IgD-negative memory B cell (primary cell): ENCODE measurements around the gene TGFA. TPM values are rescaled to one million over a fixed set of nuclear protein-coding genes. Genes with fewer than 3 reads are reported as not detected.

Experiments used
- H3K27ac Mint-ChIP-seq, 3 donors: one replicate each; pipeline ENCODE4 v1.8.0; 2020 to 2022; ENCODE audit warnings: mild to moderate bottlenecking in 3 of 3, mixed read lengths in 3 of 3, moderate library complexity in 1 of 3
- H3K27me3 Mint-ChIP-seq: one replicate; pipeline ENCODE4 v1.8.0; 2021; ENCODE audit warnings: mixed read lengths
- H3K36me3 Mint-ChIP-seq: one replicate; pipeline ENCODE4 v1.8.0; 2020; ENCODE audit warnings: mild to moderate bottlenecking, mixed read lengths
- H3K4me1 Mint-ChIP-seq, 3 donors: one replicate each; pipeline ENCODE4 v1.8.0; 2020 to 2022; ENCODE audit warnings: mixed read lengths in 3 of 3, mild to moderate bottlenecking in 1 of 3
- H3K4me3 Mint-ChIP-seq, 4 donors: one replicate each; pipeline ENCODE4 v1.8.0; 2020 to 2022; ENCODE audit warnings: mild to moderate bottlenecking in 4 of 4, mixed read lengths in 4 of 4, moderate library complexity in 3 of 4
- H3K9me3 Mint-ChIP-seq, 3 donors: one replicate each; pipeline ENCODE4 v1.8.0; 2020 to 2021; ENCODE audit warnings: mixed read lengths in 3 of 3, mild to moderate bottlenecking in 1 of 3
- polyA plus RNA-seq: library from polyadenylated mRNA; unstranded; fragments of 300-500 nt; fragmentation: Illumina TruSeq; gene quantifications from one replicate; pipeline ENCODE4 v1.2.3, GENCODE V29; 2021

TGFA gene
- polyA plus RNA-seq, result 0.06 TPM

DNA sequence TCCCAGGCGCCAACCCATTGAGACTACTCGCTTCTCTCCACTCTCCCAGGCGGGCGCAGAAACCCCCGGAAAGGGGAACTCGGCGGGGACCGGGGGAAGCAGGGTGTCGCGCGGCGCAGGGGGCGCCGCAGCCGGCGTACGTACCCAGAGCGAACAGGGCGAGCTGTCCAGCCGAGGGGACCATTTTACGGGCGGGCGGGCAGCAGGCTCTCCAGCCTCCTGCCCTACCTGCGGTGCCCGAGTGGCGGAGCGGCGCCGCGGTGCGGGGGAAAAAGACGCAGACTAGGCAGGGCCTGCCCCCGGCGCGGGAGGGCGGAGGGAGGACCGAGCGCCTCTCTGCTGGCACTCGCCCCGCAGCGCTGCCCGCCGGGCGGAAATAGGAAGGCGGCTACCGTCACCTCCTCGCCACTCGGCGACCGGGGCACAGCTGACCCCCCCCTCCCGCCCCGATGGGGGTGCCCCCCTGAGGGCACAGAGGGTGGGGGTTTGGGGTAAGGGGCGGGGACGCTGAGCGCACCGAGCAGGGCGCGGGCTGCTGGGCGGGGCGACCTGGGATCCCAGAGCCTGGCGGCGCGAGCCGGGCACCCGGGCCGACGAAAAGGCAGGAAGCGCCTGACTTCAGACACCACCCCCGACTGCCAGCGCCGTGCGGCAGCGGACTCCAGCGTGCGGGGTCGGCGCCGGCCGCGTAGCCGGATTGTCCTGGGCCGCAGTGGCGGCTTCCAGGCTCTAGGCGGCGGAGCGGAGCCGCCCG is at the start of gene TGFA:
TGFA (minus strand) TSS at position 243 of the 754 bp plus-strand sequence; CDS start at position 184, 59 bp downstream.
- Mint-ChIP-seq H3K27ac (peak within 1 kb of the TSS in 2 of 3 donors; percentile 41 to 73), H3K4me1 (peaks cover 8 to 12% (median 9%) of the 10 kb centered on the region in 3 donors), H3K36me3 (peaks cover 2% of the 10 kb centered on the region), H3K4me3 (peak within 1 kb of the TSS; percentile 72 to 96 (median 87)), H3K9me3 (peaks cover 0 to 2% (median 0%) of the 10 kb centered on the region in 3 donors), H3K27me3 (peaks cover 32% of the 10 kb centered on the region)

DNA sequence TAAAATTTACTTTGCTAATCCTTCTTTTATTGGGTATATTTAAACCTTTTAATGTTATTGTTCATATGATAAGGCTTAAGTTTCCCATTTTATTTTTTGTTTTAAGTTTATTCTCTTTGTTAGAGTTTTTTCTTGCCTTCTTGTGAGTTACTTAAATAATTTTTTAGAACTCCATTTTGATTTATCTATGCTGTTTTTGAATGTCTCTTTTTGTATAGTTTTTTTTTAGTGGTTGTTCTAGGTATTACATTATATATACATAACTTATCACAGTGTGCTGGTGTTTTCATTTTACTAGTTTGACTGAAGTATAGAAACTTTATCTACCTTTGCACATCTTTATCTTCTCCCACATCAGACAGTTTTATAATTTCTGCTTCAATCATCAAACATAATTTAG is 49.4 kb upstream of the TGFA start:
- Mint-ChIP-seq H3K27me3 (peaks cover 11% of the 10 kb centered on the region), H3K27ac (no peak overlapping the region), H3K4me1 (no peaks in the 10 kb centered on the region), H3K36me3 (no peaks in the 10 kb centered on the region), H3K9me3 (peaks cover 0 to 4% (median under 1%) of the 10 kb centered on the region in 3 donors), H3K4me3 (no peak overlapping the region)

DNA sequence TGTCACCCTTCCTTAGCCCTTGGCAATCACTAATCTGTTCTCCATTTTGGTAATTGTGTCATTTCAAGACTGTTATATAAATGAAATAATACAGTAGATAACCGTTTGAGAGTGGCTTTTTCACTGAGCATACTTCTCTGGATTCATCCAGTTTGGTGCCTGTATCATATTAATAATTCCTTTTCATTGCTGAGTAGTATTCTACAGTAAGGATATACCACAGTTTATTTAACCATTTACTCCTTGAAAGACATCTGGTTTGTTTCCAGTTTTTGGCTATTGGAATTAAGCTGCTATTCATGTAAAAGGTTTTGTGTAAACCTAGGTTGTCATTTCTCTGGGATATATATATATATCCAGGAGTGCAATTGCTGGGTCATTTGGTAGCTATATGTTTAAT is 44.6 kb upstream of the TGFA start:
- no peaks in the 10 kb centered on the region for H3K4me1 Mint-ChIP-seq
- no peaks in the 10 kb centered on the region for H3K36me3 Mint-ChIP-seq
- H3K27ac Mint-ChIP-seq, result no peak overlapping the region
- peaks cover 0 to 4% (median 2%) of the 10 kb centered on the region in 3 donors for H3K9me3 Mint-ChIP-seq
- peaks cover 4% of the 10 kb centered on the region for H3K27me3 Mint-ChIP-seq
- H3K4me3 Mint-ChIP-seq, result no peak overlapping the region

DNA sequence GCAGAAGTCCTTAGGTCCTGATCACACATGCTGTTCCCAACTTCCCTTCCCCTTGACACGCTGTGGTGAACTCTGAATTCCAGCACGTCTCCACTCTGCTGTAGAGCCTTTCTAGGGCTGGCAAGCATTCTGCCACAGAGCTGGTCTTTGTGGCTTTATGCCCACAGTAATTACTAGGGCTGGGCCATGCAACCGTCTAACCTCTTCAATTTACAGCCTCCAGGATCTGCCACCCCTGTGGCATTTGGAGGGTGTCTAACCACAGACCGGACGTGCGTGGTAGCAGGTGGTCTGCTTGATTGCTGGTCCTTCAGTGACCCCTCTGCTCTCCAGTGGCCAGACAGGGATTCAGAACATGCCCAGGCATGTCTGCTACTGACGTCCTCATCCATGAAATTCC is 43.1 kb upstream of the TGFA start:
- Mint-ChIP-seq H3K27me3 (peaks cover 4% of the 10 kb centered on the region), H3K27ac (no peak overlapping the region), H3K4me3 (no peak overlapping the region), H3K4me1 (no peaks in the 10 kb centered on the region), H3K36me3 (peaks cover 2% of the 10 kb centered on the region), H3K9me3 (peaks cover 0 to 4% (median 2%) of the 10 kb centered on the region in 3 donors)

DNA sequence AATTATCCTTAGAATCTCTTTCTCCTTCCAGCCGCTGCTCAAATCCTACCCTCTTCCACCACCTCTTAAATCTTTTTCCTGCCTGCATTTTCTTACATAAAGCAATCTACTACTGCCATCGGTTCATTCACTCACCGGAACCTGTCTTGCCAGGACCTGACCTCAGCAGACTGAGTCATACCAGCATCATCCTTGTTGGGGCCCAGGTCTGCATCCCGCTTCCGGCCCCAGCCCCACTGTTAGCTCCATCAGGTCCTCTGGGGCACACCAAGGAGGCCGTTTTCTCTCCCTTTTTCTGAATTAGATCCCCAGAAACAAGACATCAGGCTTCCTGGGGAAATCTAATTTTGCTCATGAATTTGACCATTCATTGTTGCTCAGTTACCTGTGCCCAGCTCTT is 42.7 kb upstream of the TGFA start:
- H3K27ac Mint-ChIP-seq, result no peak overlapping the region
- peaks cover 0 to 4% (median 2%) of the 10 kb centered on the region in 3 donors for H3K9me3 Mint-ChIP-seq
- H3K4me3 Mint-ChIP-seq, result no peak overlapping the region
- peaks cover 2% of the 10 kb centered on the region for H3K36me3 Mint-ChIP-seq
- peaks cover 4% of the 10 kb centered on the region for H3K27me3 Mint-ChIP-seq
- no peaks in the 10 kb centered on the region for H3K4me1 Mint-ChIP-seq

DNA sequence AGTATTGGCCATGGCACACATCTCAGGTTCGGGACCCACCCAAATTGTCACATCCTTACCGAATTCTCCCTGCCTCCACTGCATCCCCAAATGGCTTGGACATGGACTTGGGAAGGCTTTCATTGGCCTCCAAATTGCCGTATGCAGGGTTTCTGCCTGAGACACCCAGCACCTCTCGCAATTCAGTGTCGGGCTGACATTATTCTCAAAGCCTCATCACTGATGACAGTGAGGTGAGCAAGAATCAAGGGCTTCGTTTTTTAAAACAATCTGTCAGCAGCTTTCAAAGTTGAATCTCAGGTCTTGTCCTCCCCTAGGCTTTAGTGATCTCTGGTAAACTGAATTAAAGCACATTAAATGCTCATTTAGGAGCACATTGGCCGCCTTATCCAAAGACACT is 29.5 kb upstream of the TGFA start:
- Mint-ChIP-seq H3K27ac (no peak overlapping the region), H3K4me3 (no peak overlapping the region), H3K36me3 (no peaks in the 10 kb centered on the region), H3K9me3 (no peaks in the 10 kb centered on the region), H3K4me1 (no peaks in the 10 kb centered on the region), H3K27me3 (peaks cover 7% of the 10 kb centered on the region)

DNA sequence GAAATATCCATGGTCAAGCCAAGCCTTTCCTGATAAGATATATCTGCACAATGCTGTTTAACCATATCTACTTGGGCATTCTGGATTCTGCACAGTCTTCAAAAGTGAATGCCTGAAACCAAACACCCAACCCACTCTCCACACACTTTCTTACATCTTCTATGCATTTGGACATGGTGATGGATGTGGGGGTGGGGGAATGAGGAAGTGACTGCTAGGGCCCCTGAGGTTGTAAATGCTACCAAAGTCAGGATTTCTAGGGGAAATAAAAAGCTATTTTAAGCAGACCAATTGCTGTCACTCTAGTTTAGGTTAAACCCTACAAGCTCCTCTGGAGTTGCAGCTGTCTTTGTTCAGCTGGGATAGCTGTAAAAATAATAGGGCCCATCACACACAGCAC is 26.7 kb upstream of the TGFA start:
- Mint-ChIP-seq H3K4me3 (no peak overlapping the region), H3K9me3 (peaks cover 0 to 7% (median 0%) of the 10 kb centered on the region in 3 donors), H3K27ac (no peak overlapping the region), H3K36me3 (no peaks in the 10 kb centered on the region), H3K27me3 (peaks cover 10% of the 10 kb centered on the region), H3K4me1 (no peaks in the 10 kb centered on the region)

DNA sequence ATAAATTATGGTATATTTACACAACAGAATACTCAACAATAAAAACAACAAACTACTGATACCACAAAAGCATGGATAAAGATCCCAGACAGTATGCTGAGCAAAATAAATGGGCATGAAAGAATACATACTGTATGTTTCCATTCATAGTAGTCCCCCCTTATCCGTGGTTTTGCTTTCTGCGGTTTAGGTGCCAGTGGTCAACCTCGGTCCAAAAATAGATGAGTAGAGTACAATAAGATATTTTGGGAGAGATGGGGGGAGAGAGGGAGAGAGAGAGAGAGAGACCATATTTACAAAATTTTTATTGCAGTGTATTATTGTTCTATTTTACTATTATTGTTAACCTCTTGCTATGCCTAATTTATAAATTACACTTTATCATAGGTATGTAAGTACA is 21.0 kb upstream of the TGFA start:
- no peak overlapping the region for H3K27ac Mint-ChIP-seq
- H3K27me3 Mint-ChIP-seq, result peaks cover 21% of the 10 kb centered on the region
- peaks cover 0 to 2% (median 0%) of the 10 kb centered on the region in 3 donors for H3K4me1 Mint-ChIP-seq
- no peaks in the 10 kb centered on the region for H3K36me3 Mint-ChIP-seq
- peaks cover 0 to 8% (median 0%) of the 10 kb centered on the region in 3 donors for H3K9me3 Mint-ChIP-seq
- H3K4me3 Mint-ChIP-seq, result no peak overlapping the region

DNA sequence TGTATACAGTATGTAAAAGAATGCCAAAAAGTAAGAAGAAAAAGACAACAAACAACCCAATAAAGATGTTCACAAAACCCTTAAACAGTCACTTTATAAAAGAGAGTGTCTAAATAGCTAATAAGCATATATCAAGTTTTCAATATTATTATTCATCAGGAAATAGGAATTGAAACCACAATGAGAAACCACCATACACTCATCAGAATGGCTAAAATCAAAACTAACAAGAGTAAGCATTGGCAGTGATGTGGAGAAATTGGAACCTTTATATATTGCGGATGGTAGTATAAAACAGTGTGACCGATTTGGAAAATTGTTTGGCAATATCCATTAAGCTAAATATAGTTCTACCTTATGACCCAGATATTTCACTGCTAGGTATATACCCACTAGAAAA is 20.5 kb upstream of the TGFA start:
- peaks cover 21% of the 10 kb centered on the region for H3K27me3 Mint-ChIP-seq
- H3K36me3 Mint-ChIP-seq, result no peaks in the 10 kb centered on the region
- no peak overlapping the region for H3K4me3 Mint-ChIP-seq
- H3K4me1 Mint-ChIP-seq, result peaks cover 0 to 2% (median 0%) of the 10 kb centered on the region in 3 donors
- peaks cover 0 to 8% (median 0%) of the 10 kb centered on the region in 3 donors for H3K9me3 Mint-ChIP-seq
- H3K27ac Mint-ChIP-seq, result no peak overlapping the region

DNA sequence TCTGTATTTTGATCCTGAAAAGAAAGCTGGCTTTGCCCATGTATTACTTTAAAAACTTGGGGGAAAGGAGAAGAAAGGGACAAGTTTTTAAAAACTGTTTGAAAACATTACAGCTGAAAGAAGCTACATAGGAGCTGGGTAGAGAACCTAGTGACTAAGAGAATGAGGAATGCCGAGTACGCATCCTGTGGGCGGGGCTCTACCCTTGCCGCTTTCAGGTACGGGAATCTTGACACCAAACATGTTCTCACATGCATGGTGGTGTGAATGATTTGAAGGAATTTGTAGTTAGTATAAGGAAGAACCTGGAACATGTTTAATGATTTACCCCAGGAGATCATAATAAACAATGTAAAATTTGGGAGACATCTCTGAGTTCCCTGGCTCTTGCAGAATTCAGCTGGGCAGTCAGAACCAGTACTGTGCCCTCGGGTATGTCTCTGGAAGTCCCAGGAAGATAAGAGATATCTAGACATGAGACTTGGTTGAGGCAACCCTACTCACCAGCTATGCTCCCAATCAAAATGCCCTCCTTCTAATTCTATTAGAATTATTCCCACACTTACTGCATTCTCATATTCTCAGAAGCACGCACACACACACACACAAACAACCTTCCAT is 16.5 kb upstream of the TGFA start:
- Mint-ChIP-seq H3K4me1 (peaks cover 0 to 2% (median 0%) of the 10 kb centered on the region in 3 donors), H3K4me3 (no peak overlapping the region), H3K9me3 (no peaks in the 10 kb centered on the region), H3K27ac (no peak overlapping the region), H3K36me3 (no peaks in the 10 kb centered on the region), H3K27me3 (peaks cover 16% of the 10 kb centered on the region)

DNA sequence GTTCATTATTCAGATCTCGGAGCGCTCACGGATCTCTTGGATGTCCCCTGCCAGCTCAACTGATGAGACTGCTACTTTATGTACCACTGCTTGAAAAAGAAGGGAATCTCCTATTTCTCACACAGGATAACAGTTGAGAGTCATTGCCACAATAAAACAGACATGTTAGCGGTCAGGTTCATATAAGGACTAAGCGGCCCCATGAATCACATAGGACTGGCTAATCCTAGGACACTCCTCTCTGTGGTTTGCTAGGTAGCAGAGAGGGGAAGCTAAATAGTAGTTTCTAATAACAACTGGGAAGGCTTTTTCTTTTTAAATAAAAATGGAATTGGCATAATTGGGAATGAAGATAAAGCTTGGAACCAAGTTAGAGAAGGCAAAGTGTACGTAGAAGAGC is 15.9 kb upstream of the TGFA start:
- no peaks in the 10 kb centered on the region for H3K9me3 Mint-ChIP-seq
- no peak overlapping the region for H3K4me3 Mint-ChIP-seq
- H3K27ac Mint-ChIP-seq, result no peak overlapping the region
- peaks cover 14% of the 10 kb centered on the region for H3K27me3 Mint-ChIP-seq
- H3K4me1 Mint-ChIP-seq, result peaks cover 0 to 2% (median 0%) of the 10 kb centered on the region in 3 donors
- no peaks in the 10 kb centered on the region for H3K36me3 Mint-ChIP-seq

DNA sequence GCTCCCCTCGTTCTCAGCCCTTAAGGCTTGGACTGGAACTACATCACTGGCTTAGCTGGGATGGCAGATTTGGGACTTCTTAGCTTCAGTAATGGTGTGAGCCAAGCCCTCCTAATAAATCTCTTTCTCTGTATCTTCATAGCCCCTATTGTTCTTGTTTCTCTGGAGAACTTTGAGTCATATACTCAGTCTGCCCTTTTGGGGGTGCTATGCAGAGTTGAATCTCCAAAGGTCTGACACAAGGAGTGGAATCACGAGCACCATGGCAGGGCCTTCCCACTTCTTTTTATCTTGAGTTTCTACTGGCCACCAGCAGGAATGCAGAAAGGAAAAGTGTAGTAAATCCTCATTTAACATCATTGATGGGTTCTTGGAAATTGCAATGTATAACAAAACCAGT is 13.3 kb upstream of the TGFA start:
- Mint-ChIP-seq H3K9me3 (no peaks in the 10 kb centered on the region), H3K27me3 (peaks cover 4% of the 10 kb centered on the region), H3K27ac (no peak overlapping the region), H3K4me3 (no peak overlapping the region), H3K4me1 (no peaks in the 10 kb centered on the region), H3K36me3 (no peaks in the 10 kb centered on the region)

DNA sequence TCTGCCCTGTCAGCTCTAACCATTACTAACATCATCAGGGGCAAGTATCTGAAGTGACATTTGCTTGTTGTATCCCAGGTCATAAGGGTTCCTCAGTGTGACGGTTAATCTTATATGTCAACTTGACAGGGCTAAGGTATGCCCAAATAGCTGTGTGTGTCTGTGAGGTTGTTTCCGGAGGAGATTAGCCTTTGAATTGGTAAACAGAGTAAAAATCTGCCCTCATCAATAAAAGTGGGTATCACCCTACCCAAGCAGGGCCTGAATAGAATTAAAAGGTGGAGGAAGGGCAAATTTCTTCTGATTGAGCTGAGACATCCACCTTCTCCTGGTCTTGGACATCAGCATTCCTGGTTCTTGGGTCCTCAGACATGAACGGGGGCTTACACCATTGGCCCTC is 12.8 kb upstream of the TGFA start:
- Mint-ChIP-seq H3K27ac (no peak overlapping the region), H3K4me3 (no peak overlapping the region), H3K27me3 (peaks cover 4% of the 10 kb centered on the region), H3K9me3 (no peaks in the 10 kb centered on the region), H3K4me1 (no peaks in the 10 kb centered on the region), H3K36me3 (peaks cover 2% of the 10 kb centered on the region)

DNA sequence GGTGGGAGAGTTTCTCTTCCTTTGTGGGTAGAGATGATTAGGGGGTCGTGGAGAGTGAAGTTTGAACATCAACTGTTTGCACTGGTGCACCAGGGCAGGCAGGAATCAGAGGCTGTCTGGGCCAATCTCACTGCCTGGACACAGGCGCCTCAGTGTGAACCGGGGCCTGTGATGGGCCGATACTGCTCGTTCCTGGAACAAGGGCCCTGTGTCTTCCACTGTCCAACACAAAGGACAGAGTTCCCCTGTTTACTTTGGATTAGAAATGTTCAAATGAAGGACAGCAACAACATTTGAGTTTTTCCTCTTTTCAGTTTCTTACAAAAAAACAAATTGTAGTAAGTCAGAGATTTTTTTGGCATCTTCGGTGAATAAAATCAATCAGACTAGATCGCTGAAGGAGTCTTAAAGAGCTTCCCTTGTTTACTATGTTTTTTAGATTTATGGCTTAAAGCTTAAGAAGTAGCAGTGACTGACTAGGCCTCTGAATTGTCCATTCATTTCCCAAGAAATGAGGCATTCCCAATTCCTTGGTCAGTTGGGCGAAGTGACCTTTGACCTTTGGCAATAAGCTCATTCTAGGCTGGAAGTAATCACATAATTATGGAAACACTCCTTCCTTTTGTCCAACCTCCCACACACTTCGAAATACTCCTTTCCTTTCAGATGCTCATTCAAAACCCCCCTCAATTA is 11.6 kb upstream of the TGFA start:
- no peak overlapping the region for H3K27ac Mint-ChIP-seq
- peaks cover 2% of the 10 kb centered on the region for H3K27me3 Mint-ChIP-seq
- no peaks in the 10 kb centered on the region for H3K9me3 Mint-ChIP-seq
- no peaks in the 10 kb centered on the region for H3K4me1 Mint-ChIP-seq
- H3K4me3 Mint-ChIP-seq, result no peak overlapping the region
- peaks cover 2% of the 10 kb centered on the region for H3K36me3 Mint-ChIP-seq

DNA sequence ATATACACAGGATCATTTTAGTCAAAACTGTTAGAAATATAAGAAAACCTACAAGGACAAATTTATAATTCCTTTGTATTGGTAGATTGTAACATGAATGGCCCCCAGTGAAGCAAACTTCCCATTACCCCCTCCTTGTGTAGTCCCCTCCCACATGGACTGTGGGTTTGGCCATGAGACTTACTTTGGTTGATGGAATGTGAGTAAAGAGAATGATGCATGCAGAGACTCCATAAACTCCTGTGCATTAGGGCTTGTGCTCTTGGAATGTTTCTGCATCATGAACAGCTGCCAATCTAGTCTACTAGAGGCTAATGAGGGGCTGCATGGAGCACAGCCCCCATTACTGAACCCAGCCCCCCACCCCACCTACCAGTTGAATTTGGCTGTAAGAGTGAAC is 8.3 kb upstream of the TGFA start:
- Mint-ChIP-seq H3K27me3 (peaks cover 8% of the 10 kb centered on the region), H3K4me3 (no peak overlapping the region), H3K9me3 (no peaks in the 10 kb centered on the region), H3K4me1 (peaks cover 0 to 2% (median 0%) of the 10 kb centered on the region in 3 donors), H3K27ac (no peak overlapping the region), H3K36me3 (peaks cover 3% of the 10 kb centered on the region)
